Measurements from ENCODE around the gene SACS.
"Not testable (repeated sequence)": the region's sequence is repeated elsewhere in the genome, so short reads cannot be mapped to it uniquely, and the experiment has no call there.

SACS gene

DNA sequence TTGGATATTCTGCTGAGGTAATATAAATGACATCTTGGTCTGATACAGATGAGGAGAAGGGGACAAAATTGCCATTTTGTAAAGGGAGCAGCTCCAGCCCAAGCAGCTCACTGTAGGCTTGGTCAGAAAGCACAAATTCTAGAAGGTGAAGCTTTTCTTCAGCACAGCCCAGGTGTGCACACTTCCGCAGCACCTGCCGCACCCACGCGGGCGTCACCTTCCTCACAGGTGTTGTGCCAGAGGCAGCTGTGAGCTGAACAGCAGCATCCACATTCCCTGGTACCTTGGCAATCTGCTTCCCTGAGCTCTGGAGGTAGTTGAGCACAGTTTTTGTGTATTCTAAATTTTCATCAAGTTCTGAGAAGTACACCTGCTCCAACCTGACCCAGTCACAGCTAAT lies 79.0 kb downstream of the SACS start:
- DNase-seq: no peak

DNA sequence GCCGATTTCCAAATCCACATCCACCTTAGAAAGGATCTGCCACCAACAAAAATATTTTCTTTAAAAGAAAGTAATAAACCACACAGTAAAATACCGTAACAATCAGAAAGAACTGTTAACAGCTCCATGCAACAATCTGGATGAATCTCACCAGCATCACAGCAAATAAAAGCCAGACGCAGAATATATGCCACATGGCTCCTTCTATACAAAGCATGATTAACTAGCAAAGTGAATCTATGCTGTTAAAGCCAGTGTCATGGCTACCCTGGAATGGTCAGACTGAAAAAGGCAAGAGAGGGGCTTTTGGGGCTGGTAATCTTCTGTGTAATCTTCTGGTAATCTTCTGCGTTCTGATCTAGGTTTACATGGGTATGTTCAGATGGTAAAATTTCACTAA lies 81.3 kb downstream of the SACS start:
- no peak for DNase-seq

DNA sequence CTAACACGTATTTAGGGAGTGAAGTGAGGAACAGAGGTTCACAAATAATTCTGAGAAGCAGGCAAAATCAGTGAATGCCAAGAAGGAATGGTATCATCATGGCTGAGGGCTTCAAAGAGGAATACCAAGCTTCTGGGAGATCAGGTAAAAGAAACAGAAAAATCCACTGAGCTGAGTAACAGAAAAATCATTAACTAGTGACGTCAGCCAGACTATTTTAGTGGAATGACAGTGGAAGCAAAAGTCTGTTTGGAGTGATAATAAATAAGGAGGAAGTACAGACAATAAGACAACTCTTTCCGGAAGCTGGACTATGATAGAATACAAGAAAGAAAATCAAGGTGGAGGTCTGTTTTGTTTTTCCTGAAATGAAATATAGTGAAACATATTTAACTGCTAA lies 83.5 kb downstream of the SACS start:
- no peak for DNase-seq

DNA sequence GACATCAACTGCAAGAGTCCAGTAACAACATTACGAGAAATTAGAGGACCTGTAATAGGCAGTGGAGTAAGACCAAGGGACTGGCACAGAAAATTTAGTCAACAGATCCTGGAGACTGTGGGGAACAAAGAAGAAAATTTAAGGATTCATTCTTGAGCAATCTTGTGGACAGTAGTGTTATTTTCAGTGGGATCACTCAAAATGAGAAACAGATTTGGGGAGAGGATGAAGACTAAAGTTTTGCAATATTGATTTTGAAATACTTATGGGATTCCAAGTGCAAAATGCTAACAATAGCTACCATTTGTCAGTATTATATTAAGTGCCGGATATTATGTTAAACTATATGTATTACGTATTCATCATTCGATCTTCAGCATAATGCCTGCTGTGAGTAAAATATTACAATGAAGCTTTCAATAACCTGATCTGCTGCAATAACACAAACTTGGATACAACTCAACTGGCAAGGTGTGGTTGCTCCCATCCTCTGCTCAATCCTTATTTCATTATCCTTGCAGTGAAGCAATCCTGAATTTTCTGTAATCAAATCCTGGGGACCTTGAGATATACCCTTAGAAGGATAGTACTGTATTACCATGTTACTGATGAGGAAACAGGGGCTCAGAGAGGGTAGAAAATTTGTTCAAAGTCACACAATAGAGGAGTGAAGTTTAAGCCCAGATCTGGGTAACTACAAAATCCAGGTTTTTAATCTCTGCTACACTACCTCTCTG lies 84.2 kb downstream of the SACS start:
- DNase-seq: no peak

DNA sequence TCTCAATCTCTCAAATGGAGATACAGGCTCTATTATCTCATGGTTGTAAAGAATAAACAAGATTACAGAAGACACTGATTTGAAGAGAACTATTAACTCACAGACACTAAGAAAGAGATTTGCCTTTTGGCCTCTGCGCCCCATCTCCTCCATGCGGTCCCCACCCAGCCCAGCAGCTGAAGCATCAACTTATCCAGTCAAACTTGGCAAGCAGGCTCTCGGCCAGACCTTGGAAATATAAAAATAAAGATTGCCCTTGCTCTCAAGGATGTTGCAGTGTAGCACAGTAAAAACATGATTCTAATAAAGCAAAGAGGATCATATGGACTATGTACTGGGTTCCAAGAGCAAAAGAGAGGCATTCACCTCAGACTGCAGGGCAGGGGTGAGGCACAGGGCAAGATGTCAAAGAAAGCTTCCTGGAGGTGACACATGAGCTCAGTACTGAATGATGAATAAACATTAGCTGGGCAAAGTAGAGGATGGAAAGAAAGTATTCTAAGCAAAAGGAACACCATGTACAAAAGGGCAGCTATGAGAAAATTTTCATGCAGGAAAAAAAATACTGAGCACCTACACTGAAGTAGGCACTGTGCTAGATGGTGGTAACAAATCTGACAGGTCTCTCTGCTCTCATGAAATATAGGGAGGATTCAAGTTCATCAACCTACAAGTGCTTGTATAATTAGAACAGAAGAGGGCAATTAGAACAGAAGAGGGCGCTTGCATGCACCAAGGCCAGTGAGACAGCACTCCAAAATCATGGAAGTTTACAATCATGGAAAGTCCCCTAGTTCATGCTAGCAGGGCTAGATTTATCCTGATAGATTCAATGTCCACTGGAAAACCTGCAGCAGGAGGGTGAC lies 85.0 kb downstream of the SACS start:
- DNase-seq: no peak

DNA sequence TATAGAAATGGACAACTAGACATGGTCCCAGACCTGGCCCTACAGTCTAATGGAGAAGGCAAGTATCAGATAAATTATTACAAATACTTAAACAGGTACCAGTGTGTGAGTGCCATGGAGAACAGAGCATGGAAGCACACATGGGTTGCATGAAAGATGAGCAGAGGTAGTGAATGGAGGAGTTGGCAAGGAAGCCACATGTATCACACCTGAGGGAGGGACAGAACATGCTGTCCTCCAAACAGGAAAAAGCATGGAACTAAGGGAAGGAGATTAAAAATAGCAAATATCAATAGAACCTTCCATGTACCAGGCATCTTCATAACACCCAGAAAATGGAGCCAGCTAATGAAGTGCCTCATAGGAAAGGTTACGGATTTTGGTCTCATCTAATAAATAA lies 85.9 kb downstream of the SACS start:
- no peak for DNase-seq

DNA sequence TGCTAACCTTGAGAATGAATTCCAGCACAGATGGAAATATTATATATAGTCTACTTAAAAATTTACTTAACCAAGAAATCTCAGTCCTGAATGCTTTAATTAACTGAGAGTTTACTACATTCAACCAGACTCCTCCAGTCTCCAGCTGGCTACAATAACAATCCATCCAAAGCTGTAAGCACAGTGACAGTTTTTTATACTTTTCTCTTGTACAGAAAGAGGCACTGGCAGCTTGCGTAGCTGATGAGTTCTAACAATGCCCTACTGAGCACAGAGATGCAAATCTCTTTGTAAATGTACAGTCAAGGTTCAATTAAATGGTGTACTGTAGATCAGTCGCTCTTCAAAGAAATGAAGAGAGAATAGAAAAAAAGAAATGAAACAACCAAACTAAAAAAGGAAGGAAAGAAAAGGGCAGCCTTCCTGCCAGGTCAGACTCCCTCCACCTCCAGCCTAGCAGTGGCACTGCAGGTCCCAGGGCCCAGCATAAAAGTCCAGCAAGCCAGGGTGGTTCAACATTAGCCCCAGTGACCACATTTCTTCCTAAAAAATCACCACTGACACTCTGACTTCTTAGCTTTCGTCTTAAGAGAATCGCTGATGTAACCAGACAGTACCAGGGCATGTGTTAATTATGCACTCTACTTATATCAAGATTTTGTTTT lies 88.4 kb downstream of the SACS start:
- no peak for DNase-seq

DNA sequence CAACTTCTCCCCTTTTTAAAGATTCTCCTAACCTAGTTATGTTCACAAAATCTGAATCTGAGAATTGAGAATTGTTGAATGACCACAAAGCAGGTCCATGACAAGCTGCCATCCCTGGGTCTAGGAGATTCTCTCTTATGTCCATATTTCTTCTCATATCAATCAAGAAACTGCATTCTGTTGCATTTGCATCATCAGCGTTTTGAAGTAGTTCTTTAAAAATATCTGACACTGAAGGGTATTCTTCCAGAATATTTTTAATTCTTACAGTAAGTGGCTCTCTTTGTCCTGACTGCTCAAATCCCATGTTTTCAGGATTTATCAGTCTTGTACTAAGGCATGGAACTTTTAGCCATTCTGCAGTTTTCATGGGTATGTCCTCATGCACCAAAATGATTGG lies 94.3 kb downstream of the SACS start:
- no peak for DNase-seq

DNA sequence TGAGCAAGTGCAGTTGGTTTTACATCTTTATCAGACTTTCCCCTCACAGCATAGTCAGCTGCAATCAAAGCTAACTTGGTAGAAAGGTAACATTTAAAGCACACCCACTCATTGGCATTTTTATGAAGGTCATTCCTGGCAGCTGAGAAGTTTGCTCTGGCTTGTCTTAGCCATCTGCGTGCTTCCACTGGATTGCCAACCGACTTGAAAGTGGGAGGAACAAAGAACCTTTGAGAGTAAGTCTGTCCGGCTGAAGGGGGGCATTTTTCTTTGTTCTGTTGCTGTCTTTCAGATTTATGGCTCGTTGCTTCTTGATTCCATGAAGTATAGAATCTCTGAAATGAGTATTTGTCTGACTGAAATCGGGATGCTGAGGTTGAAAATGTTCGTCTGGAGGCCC lies 103.1 kb downstream of the SACS start:
- no peak for DNase-seq

DNA sequence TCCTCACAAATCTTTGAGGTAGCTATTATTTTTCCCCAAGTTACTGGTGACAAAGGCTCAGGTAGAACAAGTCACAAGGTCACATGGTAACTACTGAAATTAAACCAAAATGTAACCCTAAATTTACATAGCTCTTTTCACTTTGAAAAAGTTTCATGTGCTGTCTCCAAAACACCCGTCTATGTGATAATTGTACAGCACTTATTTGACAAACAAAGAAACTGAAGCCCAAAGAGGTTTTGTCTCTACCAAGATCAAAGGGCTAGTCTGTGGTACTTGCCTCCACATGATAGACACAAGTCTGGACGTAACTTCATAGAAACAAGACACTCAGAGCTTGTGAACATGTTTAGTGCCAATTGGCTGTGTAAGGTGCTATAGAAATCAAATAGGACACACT lies 108.3 kb downstream of the SACS start:
- DNase-seq: no peak

DNA sequence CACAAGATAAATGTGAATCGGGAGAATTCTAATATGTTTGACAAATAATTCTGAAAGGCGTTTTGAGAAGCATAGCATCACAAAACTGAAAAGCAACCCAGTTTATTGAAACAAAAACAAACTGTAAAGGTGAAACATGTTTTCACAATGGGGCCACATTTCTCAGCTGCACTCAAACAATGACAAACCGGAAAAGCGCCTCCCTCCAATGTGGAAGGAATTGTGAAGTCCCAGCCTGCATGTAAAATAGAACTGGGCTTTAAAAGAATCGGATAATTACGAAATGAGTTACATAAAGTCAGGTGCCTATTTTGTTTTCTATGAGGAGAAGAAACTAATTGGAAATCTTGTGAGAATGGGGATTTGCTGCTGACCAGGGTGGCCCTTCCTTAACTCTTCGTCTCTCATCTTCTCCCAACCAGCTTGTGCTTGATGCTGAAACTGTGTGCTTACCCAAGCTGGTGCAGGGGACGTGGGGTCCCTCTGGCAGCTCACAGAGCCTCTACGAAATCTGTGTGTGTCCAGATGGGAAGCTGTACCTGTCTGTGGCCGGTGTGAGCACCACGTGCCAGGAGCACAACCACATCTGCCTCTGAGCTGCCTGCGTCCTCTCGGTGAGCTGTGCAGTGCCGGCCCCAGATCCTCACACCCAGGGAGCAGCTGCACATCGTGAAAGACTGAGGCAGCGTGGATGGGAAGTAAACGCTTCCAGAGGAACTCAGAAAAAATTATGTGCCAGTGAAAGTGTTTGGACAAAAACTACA lies 109.4 kb downstream of the SACS start:
- DNase-seq: no peak

DNA sequence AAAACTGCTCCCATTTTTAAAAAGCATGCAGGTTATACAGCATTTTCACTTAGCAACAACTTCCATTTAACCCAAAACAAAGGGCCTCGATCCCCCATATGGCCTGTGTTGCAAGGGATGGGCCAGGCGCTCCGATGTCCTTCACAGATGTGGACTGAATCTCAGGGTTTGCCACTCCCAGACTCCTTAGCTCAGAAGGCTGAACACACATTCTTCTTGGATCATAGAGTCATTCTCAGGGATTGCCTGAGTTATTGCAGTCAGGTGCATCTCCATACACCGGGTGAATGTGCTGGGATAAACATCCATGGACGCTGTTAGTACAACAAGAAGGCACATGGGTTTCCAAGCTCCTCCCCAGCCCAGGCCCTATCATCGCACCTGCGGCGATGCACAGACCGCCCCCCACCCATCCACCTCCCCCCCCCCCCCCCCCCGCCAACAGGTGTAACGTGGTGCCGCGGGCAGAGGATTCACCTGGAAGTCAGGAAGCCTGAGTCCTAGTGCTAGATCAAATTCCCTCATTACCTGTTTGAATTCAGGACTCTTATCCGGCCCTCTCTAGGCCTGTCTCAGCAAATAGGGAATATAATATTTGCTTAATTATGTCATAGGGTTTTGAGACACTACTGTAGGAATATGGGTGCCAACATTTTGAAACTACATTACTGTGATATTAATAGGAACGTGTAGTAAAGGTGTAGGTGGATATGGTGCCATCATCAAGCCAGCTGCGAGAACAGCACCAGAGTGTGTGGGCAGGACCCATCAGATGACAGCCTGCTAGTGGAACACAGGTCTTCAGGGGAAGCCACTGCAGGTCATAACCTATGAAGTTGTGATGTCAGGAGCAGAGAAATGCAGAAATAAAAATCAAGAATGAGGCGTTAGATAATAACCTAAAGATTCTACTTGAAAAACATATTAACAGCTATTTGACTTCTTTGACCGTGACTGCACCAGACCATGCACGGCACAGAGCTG lies 110.9 kb downstream of the SACS start:
- DNase-seq: no peak

DNA sequence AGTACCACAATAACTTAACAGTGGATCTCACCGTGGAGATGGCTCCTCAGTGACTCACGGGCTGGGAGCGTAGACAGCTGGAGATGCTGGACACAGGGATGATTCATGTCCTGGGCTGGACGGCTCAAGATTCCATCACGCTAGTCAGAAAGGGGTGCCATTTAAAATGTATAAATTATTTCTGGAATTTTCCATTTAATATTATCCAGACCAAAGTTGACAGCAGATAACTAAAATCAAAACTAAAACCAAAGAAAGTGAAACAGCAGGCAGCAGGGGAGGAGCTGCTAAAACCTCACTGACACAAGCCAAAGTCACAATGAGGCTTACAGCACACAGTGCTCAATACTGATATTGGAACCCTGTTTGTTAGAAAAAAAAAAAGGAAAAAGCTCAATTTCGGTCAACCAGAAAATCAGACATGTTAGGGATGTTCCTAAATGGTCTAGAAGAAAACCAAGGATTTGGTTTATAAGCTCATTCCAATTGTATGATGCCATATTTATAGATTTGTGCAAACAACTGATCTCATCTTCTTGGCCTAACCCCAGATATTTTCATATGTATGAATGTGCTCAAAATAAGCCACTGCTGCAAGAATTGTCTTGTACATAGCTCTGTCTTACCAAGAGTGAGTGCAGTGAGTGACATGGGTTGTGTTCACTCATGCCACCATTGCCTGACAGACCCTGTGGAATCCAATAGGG lies 111.8 kb downstream of the SACS start:
- DNase-seq: no peak

DNA sequence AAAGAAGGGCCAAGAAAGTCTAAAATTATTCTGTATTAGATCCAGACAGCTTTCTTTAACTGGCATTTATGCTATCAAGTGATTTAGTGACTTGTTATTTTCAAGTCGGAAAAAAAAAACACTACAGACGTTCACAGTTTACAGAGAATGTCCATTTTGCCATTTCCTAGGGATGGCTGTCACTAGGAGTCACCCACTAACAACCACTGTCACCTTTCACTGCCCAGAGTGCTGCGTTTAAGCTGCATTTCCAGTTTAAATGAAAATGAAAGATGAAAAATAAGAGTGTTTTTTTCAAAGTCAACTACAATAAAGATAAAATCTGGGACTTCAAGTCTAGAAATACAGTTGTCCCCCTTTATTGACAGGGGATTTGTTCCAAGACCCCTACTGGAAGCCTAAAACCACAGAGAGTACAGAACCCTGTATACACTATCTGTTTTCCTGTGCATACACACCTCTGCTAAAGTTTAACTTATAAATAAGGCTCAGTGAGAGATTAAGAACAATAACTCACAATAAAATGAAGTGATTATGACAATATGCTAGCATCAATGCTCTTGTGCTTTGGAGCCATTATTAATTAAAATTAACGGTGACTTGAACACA lies 112.5 kb downstream of the SACS start:
- DNase-seq: no peak

DNA sequence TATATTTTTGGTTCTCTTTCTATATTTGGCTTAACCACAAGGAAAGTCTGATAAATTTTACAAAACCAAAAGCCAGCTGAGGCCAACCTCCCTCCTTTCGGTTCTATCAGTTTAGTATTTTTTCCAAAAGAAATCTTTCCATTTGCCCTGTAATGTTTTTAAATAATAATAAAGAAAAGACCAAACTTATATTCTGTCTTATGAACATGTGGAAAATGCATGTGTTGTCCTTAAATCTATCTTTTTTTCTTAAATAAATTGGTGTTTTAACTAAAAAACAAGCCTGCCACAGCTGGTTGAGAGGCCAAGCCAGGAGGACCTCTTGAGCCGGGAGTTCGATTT lies 113.6 kb downstream of the SACS start:
- no peak for DNase-seq

DNA sequence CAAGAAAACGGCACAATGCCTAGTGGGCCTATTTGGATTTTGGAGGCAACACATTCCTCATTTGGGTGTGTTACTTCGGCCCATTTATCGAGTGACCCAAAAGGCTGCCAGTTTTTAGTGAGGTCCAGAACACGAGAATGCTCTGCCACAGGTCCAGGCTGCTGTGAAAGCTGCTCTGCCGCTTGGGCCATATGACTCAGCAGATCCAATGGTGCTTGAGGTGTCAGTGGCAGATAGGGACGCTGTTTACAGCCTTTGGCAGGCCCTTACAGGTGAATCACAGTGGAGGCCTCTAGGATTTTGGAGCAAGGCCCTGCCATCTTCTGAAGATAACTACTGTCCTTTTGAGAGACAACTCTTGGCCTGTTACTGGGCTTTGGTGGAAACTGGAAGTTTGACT lies 118.7 kb downstream of the SACS start:
- not testable (repeated sequence) for DNase-seq

DNA sequence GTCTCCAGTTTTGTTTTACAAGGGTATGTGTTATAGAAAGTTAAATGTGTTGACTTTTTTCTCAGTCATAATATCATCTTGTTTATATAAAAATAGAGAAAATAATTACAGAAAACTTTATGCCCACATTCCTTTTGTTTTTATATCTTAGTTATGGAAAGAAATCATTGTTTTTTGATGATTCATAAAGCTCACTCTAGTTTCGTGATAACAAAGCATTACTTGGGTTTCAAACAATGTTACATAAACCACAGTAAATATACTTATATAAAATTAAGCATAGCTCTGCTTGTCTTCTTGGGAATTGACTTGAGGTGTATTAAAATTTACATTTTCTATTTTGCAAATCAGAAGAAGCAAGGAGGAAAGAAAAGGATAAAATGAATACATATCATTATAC lies 140.9 kb downstream of the SACS start:
- DNase-seq: no peak

DNA sequence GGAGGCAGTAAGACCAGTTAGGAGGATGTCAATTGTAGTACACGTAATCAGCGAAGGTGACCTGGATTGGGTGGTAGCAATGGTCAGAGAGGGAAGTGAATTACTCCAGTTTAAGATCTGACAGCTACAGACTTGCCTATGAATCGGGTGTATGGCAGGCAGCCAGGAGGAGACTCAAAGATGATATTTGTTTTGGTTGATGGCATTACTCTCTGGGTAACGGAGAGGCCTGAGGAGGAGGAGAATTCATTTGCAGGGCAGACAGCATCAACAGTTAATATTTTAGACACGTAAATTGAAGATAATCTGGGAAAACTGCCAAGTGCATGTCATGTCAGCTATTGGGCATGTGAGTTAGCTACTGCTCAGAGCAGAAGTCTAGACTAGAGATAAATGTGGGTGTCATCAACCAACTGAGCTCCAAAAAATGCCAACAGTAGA lies 143.6 kb downstream of the SACS start:
- DNase-seq: peak; percentile 10

DNA sequence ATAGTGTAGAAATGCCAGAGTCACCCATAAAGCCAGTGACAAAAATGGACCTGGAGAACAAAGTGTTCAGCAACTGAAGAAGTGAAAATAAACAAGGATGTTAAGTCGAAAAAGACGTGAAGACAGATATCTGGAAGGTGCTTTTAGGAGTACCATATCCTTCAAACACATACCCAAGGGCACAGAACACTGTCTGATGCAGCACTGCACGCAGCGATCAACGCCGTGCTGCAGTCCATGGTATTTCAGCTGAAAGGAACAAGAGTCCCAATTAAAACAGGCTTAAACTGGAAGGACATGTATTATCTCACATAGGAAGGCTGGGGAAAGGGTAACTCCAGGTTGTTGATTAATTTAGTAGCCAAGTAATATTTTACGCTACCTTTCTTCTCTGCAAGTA lies 144.5 kb downstream of the SACS start:
- no peak for DNase-seq

DNA sequence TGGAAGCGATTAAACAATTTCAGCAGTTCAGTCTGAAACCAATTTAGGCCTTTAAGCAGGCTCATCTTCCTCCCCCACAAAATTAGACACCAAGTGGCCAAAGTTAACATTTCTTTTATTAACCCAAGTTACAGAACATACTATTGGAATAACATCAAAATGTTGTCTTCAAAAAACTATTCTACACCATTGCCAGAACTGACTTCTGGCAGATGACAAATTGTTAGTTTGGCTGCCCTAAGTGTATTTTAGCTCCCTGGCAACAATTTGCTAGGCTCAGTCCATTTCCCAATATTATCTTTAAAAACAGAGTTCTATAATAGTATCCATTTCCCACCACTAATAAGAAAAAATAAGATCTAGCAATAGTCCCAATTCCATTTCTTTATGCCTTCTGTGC lies 144.9 kb downstream of the SACS start:
- DNase-seq: no peak

DNA sequence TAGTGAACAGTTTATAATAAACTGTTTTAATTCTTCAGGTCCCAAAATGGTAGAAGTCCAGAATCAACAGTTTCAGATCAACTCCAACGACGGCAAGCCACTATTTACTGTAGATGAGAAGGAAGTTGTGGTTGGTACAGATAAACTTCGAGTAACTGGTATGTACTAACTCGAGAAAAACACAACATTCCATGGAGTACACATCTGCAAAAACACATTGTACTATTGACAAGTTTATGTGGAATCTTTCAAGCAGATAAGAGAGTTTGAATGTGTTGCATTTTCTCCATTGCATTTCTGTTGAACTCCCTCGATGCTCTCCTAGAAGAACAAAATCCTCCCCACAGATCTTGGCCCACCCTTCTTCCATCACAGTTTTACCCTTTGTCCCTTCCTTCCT lies 154.2 kb downstream of the SACS start:
- no peak for DNase-seq

Data from NCI-H2227 treated with DMSO at 0.1 percent for 48 hours (cell line).